ENCODE data around the gene TGFB2.
"Not testable (repeated sequence)": the region's sequence is repeated elsewhere in the genome, so short reads cannot be mapped to it uniquely, and the experiment has no call there.

The TGFB2 gene

DNA sequence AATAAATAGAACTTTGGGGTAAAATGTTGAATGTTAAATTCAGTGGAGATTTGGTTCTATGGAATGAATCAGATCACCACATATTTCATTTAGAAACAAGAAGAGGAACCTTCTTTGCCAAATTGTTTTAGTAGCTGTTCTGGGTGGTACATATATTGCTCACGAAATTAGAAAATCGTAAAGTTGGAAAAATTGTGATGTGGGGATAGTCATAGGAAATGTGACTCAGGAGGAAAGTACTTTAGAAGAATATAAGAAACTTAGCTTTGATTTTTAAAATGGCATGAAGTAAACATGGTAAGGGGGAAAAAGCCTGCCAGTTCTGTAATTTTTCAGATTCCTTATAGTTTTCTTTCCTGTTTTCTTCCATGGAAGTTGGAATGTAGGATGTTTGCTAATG lies 32.6 kb upstream of the TGFB2 start:
- no peaks in the 10 kb centered on the region for H3K9me3 ChIP-seq
- peaks cover 21% of the 10 kb centered on the region for H3K36me3 ChIP-seq
- no peaks in the 10 kb centered on the region for H3K4me1 ChIP-seq
- DNase-seq = no peak
- TF ChIP-seq, protein P1, sequence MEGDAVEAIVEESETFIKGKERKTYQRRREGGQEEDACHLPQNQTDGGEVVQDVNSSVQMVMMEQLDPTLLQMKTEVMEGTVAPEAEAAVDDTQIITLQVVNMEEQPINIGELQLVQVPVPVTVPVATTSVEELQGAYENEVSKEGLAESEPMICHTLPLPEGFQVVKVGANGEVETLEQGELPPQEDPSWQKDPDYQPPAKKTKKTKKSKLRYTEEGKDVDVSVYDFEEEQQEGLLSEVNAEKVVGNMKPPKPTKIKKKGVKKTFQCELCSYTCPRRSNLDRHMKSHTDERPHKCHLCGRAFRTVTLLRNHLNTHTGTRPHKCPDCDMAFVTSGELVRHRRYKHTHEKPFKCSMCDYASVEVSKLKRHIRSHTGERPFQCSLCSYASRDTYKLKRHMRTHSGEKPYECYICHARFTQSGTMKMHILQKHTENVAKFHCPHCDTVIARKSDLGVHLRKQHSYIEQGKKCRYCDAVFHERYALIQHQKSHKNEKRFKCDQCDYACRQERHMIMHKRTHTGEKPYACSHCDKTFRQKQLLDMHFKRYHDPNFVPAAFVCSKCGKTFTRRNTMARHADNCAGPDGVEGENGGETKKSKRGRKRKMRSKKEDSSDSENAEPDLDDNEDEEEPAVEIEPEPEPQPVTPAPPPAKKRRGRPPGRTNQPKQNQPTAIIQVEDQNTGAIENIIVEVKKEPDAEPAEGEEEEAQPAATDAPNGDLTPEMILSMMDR (IDR thresholded peaks at IDR 0.05; ENCODE audit: low read depth, low read length) = no peak
- no peaks in the 10 kb centered on the region for H3K27me3 ChIP-seq
- H3K4me3 ChIP-seq (ENCODE audit: low read depth, low read length) = no peak overlapping the region

DNA sequence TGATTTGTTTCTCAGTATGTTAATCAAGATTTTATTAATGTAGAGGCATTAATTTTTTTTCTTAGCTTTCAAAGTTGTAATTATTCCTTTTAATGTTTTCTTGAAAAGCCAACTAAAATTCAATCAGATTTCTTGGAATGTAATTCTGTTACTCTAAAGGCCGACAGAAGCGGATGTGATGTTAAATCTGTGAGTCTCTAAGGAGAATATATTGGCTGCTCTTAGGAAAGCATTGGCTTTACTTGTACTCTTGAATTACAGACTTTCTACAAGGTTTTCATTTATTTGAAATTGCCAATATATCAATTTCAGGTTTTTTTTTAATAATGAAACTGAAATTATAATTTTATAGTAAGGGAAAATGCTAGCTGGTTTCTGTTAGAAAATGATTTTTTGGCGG lies 30.8 kb upstream of the TGFB2 start:
- TF ChIP-seq, protein P1 (IDR thresholded peaks at IDR 0.05; ENCODE audit: low read depth, low read length) = no peak
- DNase-seq = no peak
- Histone ChIP-seq H3K27me3 (no peaks in the 10 kb centered on the region), H3K4me3 (ENCODE audit: low read depth, low read length) (no peak overlapping the region), H3K9me3 (no peaks in the 10 kb centered on the region), H3K36me3 (peaks cover 9% of the 10 kb centered on the region), H3K4me1 (no peaks in the 10 kb centered on the region)

DNA sequence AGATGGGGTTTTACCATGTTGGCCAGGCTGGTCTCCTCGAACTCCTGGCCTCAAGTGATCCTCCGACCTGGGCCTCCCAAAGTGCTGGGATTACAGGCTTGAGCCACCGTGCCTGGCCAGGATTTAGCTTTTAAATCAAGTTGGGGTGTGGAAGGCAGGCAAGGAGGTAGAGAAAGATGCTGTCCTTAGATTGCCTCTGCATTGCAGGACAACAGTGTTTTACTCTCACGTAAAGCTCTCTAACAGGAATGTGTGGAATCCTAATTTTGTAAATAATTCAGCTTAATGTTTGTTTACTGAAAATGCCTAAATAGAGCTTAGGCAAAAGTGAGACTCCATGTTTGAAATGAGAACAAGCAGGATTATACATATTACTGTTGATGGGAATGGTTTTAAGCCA lies 29.5 kb upstream of the TGFB2 start:
- H3K4me1 ChIP-seq = no peaks in the 10 kb centered on the region
- no peak for DNase-seq
- peaks cover 8% of the 10 kb centered on the region for H3K36me3 ChIP-seq
- no peaks in the 10 kb centered on the region for H3K27me3 ChIP-seq
- TF ChIP-seq, protein P1 (IDR thresholded peaks at IDR 0.05; ENCODE audit: low read depth, low read length) = no peak
- no peaks in the 10 kb centered on the region for H3K9me3 ChIP-seq
- no peak overlapping the region for H3K4me3 ChIP-seq (ENCODE audit: low read depth, low read length)

DNA sequence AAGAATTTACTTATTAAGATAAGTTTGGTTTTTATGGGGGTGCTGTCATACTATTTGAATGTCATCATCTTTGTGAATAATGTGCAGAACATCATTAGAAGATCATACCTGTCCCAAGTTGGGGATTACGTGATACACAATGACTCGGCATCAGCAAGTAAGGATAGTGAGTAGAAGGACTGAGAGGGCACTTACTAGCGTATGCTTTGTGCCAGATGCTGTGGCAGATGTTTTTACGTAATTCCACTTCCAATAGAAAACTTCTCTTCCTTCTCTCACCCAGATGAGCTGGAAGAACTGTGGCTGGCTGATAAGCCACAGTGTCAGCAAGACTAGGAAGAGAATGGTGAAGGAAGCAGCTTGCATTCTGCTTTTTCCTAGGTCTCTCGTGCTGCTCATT lies 28.1 kb upstream of the TGFB2 start:
- no peak for DNase-seq
- Histone ChIP-seq H3K4me1 (no peaks in the 10 kb centered on the region), H3K4me3 (ENCODE audit: low read depth, low read length) (no peak overlapping the region), H3K36me3 (peaks cover 8% of the 10 kb centered on the region), H3K27me3 (no peaks in the 10 kb centered on the region), H3K9me3 (no peaks in the 10 kb centered on the region)
- TF ChIP-seq, protein P1 (IDR thresholded peaks at IDR 0.05; ENCODE audit: low read depth, low read length) = no peak

DNA sequence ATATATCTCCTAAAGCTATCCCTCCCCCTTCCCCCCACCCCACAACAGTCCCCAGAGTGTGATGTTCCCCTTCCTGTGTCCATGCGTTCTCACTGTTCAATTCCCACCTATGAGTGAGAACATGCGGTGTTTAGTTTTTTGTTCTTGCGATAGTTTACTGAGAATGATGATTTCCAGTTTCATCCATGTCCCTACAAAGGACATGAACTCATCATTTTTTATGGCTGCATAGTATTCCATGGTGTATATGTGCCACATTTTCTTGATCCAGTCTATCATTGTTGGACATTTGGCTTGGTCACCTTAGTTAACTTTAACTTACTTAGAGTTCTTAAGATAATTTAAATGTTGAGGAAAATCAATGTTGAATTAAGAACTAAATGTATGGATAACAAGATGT lies 25.0 kb upstream of the TGFB2 start:
- not testable (repeated sequence) for DNase-seq; H3K4me1 ChIP-seq; H3K27me3 ChIP-seq; H3K4me3 ChIP-seq (ENCODE audit: low read depth, low read length); H3K9me3 ChIP-seq
- peaks cover 26% of the 10 kb centered on the region for H3K36me3 ChIP-seq

DNA sequence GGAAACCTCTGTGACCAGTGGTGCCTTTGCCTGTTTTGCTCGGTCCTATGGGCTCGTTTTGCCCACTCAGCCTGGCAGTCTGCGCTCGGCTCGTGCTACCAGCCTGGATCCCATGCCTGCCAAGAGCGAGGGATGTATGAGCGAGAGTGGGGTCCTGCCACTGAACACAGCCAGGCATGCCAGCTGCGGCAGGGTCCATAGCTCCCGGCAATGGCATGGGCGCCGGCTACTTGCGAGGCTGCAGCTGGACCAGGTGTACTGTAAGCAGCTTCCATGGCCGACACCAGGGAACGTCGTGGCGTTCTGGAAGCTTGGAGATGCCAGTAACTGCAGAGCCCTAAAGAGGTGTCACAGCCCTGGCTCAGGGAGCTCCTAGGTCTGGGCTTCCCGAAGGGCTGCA lies 22.4 kb upstream of the TGFB2 start:
- no peaks in the 10 kb centered on the region for H3K9me3 ChIP-seq
- H3K36me3 ChIP-seq = peaks cover 23% of the 10 kb centered on the region
- H3K27me3 ChIP-seq = no peaks in the 10 kb centered on the region
- DNase-seq = no peak
- H3K4me3 ChIP-seq (ENCODE audit: low read depth, low read length) = no peak overlapping the region
- TF ChIP-seq, protein P1 (IDR thresholded peaks at IDR 0.05; ENCODE audit: low read depth, low read length) = no peak
- no peaks in the 10 kb centered on the region for H3K4me1 ChIP-seq
